ENCODE results near the gene TASP1.

The TASP1 gene

DNA sequence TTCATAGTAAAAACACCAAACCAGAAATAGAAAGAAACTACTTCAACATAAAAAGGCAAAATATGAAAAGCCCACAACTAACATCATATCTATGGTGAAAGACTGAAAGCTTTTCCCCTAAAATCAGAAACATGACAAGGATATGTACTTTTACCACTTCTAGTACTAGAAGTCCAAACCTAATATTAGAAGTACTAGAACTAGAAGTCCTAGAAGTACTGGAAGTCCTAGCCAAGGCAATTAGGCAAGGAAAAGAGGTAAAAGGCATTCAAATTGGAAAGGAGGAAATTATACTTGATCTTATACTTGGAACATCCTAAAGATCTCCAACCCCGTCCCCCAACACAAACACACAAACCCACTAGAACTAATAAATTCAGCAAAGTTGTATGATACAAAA lies 74.9 kb downstream of the TASP1 start:
- DNase-seq, result no peak

DNA sequence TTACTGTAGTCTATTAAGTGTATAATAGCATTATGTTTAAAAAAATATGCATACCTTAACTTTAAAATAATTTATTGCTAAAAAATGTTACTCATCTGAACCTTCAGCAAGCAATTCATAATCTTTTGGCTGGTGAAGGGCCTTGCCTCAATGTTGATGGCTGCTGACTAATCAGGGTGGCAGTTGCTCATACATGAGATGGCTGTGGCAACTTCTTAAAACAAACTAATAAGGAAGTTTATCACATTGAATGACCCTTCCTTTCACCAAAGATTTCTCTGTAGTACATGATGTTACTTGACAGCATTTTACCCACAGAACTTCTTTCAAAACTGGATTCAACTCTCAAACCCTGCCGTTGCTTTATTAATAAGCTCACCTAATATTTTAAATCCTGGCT lies 84.0 kb downstream of the TASP1 start:
- DNase-seq, result no peak

DNA sequence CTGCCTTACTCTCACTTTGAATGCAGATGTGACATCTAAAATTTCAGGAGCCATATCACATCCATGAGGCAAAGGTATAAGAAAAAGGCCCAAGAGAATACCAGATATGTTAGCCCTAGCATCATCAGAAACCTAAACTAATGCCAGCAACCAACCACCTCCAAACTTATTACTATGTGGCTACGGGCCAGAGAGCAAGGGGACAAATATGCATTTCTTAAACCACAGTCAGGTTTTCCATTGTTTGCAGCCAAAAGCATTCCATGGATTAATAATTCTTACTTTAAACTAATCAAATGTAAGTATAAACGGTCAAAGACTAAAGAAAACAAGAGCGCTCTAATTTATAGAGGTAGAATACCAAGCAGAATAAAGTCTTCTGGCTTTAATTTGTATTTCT lies 84.7 kb downstream of the TASP1 start:
- DNase-seq, result no peak

DNA sequence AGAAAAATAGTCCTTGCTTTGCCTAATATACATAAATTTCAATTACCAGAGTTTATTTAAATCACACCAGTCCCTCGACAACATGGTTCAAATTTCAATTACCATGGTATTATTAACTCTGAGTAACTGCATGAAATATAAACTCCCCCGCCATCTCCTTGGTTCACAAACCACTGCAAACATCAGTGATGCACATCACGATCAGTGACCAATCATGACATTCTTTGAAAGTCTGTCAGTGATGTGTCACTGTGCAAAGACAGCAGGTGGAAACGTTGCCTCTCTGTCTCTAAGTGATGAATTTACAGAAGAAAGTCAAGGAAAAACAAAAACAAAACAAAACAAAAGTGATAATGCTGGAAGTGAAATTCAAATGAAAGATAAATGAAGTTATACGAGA lies 86.7 kb downstream of the TASP1 start:
- DNase-seq, result peak; percentile 80

DNA sequence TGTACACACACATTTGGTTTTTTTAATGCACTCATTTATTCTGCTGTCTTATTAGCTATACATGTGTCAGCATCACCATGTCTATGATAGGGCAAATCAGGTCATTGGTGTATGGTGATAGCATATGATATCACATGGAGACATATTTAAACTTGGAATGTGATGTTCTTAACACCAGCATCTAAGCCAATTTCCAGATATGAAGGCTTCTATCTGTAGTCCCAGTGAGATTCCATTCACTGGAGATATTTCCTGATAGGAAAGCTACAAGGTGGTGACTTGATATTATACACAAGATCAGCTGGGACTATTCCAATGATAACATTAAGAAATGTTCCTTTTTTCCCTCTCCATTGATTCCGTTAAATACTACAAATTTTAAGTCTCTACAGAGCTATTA lies 89.3 kb downstream of the TASP1 start:
- no peak for DNase-seq

DNA sequence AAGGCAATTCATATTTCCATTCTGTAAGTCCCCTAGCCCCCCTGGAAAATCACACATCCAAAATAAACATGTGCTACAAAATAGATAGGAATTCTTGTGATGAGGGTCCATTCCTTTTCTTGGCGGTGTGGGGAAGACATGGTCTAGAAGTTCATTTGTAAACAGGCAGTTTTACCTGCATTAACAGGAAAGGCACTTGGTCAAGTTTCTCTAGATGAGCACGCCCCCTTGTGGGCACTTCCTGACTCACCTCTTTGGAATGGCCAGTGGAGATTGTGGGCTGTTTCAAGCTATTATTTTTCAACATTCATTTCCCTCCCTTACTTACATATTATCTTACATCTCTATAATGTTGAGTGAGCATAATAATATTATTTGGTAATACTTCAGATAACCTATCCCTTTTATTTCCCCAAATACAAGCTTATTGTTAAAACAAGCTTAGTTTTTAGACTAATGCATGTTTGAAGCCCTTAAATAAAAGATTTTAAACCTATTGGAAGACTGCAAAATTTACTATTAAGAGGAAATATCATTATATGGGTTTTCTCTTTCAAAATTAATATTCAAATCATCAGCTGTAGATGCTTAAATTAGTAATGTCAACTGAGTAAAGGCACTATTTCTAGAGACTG lies 92.1 kb downstream of the TASP1 start:
- DNase-seq, result peak; percentile 84

DNA sequence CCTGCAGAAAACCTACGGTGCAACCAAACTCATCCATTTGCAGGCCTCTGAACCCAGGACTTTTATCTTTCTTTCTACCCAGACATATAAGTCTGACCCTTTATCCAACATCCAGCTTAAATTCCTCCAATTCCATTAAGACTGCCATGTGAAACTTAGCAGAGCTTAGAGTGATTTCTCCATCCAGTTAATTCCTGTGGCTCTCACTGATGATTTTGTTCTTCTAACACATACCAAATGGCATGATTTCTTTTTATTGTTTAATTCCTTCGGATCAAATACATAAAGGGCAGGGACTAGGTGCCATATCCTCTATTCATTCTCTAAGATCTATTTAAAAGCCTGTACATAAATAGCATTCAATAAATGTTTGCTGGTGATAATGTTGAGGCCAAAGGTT lies 92.9 kb downstream of the TASP1 start:
- DNase-seq, result no peak

DNA sequence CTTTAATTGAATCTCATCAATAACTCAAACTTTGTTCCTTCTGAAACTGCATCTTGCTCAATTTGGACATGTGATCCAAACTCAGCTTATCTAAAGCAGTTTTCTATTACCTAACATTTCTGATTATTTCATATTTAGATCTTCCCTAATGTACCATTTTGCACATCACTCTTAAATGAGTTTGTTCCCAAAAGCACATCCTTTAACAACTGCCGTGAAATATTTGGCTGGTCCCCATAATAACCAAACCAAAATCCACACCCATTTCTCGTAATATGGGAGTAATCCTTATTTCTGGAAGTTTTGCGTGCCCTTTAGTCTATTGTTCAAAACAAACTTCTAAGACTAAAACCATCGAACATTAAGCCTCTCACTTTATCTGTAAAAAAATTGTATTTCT lies 94.9 kb downstream of the TASP1 start:
- DNase-seq, result no peak

DNA sequence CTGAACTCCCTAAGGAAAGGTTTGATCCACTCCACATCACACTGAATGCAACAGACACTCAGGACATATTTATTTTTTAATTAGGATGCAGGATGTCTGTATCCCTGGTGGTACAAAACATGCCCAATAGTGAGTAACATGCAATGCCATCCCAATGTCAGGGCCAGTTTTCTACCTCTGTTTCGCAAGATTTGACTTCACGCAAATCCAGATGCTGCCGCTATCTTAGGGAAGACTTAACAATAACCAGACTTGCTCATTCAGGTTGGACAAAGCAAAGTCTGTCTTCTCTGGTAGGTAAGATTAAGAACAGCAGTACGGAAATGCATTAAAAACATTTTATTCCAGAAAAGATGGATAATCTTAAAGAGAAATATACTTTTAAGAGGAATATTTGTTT lies 103.1 kb downstream of the TASP1 start:
- DNase-seq, result no peak

DNA sequence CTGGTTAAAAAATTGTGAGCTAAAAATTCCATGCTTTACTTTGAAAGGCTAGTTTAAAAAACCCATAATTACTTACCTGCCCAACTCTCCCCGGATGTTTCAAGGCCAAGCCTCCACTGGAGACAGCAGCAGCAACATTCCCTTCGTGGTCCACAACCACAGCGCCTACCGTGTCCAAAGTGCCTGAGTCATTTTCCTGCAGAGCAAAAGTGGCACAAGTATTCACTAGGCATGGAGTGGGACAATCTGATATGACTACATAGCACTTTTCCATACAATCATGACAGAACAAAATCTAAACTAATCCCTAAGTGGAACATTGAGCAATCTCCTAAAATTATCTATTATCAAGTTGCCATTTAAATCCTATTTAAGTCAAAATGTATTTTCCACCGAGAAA lies 104.8 kb downstream of the TASP1 start:
- no peak for DNase-seq

DNA sequence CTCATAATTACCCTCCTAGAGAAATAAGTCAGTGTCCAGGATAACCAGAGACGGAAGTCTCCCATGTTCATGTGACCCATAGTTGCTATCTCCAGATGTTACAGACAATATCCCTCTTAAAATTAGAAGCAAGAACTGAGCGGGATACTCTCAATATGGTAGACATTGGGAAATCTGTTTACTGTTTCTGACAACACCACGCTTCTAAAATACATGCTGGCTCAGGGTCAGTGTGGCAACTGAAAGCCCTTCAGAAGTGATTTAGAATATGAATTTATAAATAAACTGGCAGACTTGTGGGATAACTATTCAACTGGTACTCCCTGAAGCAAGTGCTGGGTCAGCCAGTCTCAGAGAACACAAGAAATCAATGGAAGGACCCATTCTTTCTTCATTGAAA lies 108.6 kb downstream of the TASP1 start:
- no peak for DNase-seq

DNA sequence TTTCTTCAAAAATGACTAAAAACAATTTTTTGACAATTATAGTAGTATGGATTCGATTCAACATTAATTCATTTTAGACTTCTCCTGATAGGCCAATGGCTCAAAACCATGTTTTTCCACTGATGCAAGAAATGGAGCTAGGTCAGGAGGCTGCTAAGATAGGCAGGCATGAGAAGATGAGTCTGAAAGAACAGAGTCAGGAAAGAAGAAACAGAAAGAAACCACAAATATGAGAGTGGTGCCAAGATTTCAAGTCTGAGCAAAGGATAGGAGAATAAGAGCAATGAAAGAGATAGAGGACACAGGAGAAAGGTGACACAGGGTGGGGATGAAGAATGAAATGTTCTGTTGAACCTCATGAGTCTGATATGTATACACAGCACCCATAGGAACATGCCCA lies 112.2 kb downstream of the TASP1 start:
- DNase-seq, result no peak

DNA sequence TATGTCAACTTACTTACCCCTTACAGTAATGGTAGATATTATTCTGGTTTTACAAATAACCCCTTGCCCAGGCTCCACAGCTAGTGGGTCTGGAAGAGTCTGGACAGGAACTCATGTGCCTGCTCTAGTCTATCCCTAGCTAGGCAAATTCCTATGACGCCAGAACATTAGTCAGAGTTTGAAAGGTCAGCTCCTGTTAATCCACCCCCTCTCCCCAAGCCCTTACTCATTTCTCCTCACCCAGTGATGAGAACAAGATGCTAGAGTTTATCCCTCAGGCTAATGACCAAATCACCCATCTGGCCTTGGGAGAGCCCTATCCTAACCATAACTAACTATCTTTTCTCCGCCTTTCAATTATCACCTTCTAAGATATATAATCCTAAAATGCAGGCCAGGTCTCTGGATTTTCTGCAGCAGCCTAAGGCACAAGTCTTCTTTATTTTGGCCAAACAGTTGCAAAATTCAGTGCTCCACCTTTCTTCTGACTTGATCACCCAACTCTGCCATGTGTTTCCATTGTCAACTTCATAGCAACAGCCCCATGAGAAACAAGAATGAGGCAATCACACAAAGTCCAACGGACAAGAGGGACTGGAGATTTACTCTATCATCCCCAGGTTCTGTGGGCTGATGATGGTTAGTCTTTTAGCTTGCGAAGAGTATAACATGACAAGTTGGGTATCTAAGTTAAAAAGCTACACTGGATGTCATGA lies 113.3 kb downstream of the TASP1 start:
- DNase-seq, result no peak

DNA sequence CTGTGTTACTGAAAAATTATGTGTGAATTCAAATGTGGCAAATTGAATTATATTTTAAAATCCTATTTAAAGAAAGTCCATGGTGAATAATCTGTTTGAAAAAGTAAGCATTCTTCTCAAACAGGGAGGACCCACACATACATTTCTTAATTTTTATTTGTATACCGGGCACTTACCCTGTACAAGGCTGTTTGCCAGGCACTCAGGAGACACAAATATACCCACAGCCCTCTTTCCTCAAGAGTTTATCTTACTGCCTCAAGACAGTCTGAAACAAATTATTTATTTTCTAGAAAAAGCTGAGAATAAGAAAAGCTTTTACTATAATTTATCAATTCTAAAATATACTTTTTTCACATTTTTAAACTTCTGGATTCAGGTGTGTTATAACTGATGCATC lies 114.4 kb downstream of the TASP1 start:
- no peak for DNase-seq

DNA sequence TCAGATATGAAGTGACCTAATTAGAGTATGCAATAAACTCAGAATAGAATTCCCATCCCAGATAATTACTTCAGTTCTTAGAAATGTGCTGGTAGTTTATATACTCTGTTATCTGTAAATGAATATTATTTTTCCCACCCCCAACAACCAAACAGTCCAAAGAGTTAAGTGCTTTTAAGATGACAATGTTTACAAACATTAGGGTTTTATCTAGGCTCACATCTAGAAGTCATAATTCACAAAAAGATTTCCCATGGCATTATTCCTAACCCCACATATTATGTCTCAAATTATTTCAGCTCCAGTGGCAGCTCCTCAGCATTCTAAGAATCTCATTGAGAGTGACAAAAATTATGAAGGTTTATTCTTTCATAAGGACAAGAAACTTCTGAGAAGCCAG lies 120.9 kb downstream of the TASP1 start:
- DNase-seq, result no peak

DNA sequence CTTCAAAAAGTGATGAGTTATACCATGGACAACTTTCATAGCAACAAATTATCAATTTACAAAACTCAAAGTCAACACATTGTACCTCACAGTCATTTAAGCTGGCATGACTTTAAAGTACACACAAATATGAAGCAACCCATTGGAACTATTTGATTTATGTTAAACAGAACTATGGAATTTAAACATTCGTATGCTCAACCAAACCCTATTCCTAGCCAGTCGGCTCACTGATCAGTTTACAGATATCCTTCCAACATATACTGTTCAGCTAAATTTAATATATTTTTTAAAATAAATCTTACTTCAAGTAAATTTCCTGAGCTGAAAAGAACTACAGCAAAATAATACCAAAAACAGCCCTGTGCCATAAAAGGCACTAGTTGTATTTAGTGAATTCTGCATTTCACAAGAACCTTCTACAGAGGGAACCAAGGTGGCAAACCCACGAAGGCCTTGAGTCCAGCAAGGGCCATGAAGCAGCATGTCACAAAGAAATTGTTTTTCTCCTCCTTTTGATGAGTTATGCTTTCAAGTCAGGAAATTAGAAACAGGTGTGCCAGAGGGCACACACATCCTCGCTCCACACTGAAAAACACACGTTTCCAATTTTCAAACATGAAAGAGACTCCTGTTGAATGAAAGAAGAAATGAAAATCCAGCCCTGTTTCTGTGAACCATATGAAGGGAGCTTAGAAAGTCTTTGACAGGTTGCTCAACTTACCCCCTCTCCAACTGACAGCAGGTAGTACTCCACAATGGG lies 122.8 kb downstream of the TASP1 start:
- DNase-seq, result no peak

DNA sequence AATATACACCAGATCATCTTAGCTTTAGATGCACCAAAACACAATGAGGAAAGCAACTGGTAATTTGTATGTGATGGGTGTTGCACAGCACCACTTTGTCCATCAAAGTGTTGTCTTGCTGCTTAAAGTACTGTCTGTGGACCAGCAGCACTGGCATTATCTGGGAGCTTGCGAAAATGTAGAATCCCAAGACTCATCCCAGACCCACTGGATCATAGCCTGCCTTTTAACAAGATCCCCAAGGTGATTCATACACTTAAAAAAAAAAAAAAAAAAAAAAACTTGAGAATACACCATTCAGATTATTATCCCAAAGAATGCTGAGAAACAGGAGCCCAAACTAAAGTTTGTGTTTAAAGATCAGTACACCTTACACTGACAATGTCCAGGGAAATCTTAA lies 123.4 kb downstream of the TASP1 start:
- DNase-seq, result no peak

DNA sequence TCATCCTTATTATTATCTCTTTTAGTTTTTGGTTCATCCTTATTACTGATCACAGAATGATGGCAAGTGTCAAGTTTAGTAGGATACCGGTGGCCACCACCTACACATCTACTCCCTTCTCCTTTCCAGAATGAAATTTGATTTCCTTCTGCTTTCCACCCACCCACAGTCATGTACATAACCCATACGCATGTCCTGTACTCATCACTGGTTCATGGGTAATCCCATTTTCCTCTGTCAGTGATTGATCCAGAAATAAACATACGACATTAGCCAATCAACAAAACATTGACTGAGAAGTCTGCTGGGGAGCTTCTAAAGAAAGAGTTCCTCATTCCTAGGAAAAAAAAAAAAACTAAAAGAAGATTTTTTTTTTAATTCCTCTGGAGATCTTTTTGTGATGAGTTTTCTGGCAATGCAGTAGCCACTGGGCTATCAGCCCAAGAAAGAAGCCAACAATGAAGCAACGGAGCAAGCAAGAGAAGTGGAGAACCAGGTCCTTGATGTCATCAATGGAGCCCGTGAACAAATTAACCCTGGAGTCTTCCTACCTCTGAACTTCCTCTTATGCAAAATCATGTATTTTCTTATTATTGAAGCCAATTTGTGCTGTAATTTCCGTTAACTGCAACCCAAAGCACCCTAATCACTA lies 127.8 kb downstream of the TASP1 start:
- no peak for DNase-seq

DNA sequence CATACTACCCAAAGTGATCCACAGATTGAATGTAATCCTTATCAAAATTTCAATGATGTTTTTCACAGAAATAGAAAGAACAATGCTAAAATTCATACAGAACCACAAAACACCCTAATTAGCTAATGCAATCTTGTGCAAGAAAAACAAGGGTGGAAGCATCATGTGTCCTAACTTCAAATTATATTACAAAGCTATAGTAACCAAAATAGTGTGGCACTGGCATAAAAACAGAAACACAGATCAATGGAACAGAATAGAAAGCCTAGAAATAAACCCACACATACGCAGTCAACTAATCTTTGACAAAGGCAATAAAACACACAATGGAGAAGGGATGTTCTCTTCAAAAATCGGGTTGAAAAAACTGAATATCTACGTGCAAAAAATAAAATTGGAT lies 131.1 kb downstream of the TASP1 start:
- DNase-seq, result no peak

DNA sequence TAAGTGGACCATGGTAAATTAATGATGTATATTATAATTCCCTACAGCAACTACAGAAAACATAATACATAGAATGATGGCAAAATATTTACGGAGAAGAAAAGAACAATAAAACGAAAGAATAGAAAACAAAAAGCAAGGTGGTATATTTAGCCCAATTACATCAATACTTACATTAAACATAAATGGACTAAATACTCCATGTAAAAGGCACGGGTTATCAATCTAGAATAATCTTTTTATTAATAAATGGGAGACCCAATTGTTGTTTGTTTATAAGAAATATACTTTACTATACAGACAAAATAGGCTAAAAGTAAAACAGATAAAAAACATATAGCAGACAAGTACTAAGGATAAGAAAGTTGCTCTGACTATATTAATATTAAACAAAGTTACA lies 137.2 kb downstream of the TASP1 start:
- no peak for DNase-seq

DNA sequence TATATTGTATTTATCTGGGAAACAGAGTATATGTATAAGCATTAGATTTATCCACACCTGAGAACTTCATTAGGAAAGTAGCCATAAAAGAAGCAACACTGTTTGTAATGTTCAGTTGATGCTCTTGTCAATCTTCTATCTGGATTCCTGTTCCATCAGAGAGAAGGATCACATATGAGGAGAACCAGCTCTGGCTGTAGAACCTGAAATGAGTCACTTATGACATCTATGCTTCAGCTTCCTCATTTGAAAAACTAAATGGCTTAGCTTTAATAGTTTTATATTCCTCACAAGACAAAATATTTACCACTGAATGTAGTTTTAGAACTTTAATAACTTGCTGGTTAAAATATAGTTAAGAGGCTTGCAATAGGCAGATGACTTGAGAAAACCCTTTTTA lies 144.7 kb downstream of the TASP1 start:
- no peak for DNase-seq

DNA sequence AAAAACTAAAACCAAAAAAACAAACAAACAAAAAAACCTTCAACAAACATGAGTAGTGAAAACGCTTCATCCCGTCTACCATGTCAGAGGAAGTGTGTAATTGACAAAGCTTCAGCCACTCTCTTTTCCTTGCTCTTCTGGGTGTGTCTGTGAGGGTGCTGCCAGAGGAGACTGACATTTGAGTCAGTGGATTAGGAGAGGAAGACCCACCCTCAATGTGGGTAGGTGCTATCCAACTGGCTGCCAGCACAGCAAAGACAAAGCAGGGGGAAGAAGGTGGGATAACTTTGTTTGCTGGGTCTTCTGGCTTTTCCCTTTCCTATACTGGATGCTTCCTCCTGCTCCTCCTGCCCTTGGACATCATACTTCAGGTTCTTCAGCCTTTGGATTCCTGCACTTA lies 145.6 kb downstream of the TASP1 start:
- no peak for DNase-seq

DNA sequence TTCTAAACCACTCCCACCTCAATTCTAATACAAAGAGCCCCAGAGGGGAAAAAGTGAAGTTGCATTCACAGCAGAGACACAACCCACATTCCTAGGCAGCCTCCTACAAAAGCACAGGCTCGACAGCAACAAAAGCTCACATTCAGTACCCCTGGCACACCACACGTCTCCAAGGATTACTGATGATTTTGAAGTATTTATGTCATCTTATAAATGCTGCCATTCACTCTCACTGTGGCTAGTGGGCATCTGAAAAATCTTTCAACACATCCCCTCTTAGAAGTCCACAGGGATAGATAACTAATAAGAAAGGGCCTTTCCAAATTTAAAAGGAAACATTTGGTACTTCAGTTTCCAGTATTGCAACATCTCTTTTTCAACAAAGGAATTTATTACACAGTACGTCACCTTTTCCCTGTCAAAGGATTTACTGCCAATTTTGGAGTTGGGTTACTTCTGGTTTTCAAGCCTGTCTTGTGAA lies 146.7 kb downstream of the TASP1 start:
- no peak for DNase-seq

DNA sequence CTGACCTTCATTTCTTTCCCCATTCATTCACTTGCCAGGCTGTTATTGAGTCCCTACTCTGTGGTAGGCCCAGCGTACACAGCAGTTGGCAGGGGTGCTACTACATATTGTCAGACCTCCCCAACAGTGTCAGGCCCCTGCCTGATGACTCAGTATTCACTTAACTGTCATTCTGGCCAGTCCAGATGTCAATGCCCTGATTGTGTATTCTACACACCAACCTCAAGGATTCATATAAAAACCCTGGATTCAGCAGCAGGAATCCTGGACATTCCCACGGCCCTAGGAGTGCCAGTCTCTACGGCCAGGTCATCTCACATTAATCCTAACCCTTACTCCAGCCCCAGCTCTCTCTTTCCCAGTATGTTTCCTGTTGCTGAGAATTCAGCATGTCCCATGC lies 151.5 kb downstream of the TASP1 start:
- no peak for DNase-seq
